Fibroblast of villous mesenchyme (primary cell): ENCODE data around the gene HSDL2. TPM values are rescaled to one million over a fixed set of nuclear protein-coding genes. Genes with fewer than 3 reads are reported as not detected.
"Not testable (repeated sequence)": the region's sequence is repeated elsewhere in the genome, so short reads cannot be mapped to it uniquely, and the experiment has no call there.

Experiments
- DNase-seq: peaks from one replicate; pipeline ENCODE4 v3.0.0-alpha.2; 2010; ENCODE audit warnings: low read depth
- H3K4me3 ChIP-seq: 2 replicates; pipeline ENCODE4 v1.5.1; 2011; ENCODE audit warnings: low read depth, mild to moderate bottlenecking, low read length
- CTCF ChIP-seq: IDR thresholded peaks from 2 replicates; pipeline ENCODE4 v1.5.1; 2012; ENCODE audit warnings: low read depth, mild to moderate bottlenecking, low read length; ENCODE audit not compliant: insufficient read depth
- total RNA-seq: library from RNA; depleted of rRNA; stranded (reverse); fragments of >200 nt; gene quantifications from 2 replicates; pipeline ENCODE4 v1.2.3, GENCODE V29; 2012

The HSDL2 gene
- total RNA-seq, 1 donor = 55.3 TPM

- no peak for TF ChIP-seq CTCF
- H3K4me3 ChIP-seq = no peak overlapping the region
- no peak for DNase-seq
Measured at GRCh38 chr9:112366591-112366990, 13.3 kb upstream of the HSDL2 start.

- no peak for TF ChIP-seq CTCF
Measured at GRCh38 chr9:112367465-112367864, 12.4 kb upstream of the HSDL2 start.

GRCh38 chr9:112369817-112370216, 10.1 kb upstream of the HSDL2 start:
- H3K4me3 ChIP-seq = no peak overlapping the region
- DNase-seq = no peak
- TF ChIP-seq CTCF = no peak

More at GRCh38 chr9:112367465-112367864, 12.4 kb upstream of the HSDL2 start:
- DNase-seq = no peak
- H3K4me3 ChIP-seq = no peak overlapping the region

- no peak overlapping the region for H3K4me3 ChIP-seq
- DNase-seq = no peak
- no peak for TF ChIP-seq CTCF
Measured at GRCh38 chr9:112371060-112371459, 8.8 kb upstream of the HSDL2 start.

- not testable (repeated sequence) for DNase-seq, H3K4me3 ChIP-seq
Measured at GRCh38 chr9:112373666-112374065, 6.2 kb upstream of the HSDL2 start.

- DNase-seq, H3K4me3 ChIP-seq: not testable (repeated sequence)
Measured at GRCh38 chr9:112374232-112374631, 5.7 kb upstream of the HSDL2 start.

GRCh38 chr9:112375361-112375760, 4.5 kb upstream of the HSDL2 start:
- DNase-seq = no peak
- H3K4me3 ChIP-seq = no peak overlapping the region
- TF ChIP-seq CTCF = no peak

- peak; percentile 22 for DNase-seq
- no peak overlapping the region for H3K4me3 ChIP-seq
- no peak for TF ChIP-seq CTCF
Measured at GRCh38 chr9:112377087-112377486, 2.8 kb upstream of the HSDL2 start.
